ENCODE data around the gene RPS4Y2.

- TF ChIP-seq EP300 (IDR thresholded peaks at IDR 0.05) = no peak
- TF ChIP-seq, protein P1, sequence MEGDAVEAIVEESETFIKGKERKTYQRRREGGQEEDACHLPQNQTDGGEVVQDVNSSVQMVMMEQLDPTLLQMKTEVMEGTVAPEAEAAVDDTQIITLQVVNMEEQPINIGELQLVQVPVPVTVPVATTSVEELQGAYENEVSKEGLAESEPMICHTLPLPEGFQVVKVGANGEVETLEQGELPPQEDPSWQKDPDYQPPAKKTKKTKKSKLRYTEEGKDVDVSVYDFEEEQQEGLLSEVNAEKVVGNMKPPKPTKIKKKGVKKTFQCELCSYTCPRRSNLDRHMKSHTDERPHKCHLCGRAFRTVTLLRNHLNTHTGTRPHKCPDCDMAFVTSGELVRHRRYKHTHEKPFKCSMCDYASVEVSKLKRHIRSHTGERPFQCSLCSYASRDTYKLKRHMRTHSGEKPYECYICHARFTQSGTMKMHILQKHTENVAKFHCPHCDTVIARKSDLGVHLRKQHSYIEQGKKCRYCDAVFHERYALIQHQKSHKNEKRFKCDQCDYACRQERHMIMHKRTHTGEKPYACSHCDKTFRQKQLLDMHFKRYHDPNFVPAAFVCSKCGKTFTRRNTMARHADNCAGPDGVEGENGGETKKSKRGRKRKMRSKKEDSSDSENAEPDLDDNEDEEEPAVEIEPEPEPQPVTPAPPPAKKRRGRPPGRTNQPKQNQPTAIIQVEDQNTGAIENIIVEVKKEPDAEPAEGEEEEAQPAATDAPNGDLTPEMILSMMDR (IDR thresholded peaks at IDR 0.05) = no peak
- TF ChIP-seq POLR2A (IDR thresholded peaks at IDR 0.05) = no peak
Observed at GRCh38 chrY:20781408-20781807, 25.5 kb downstream of the RPS4Y2 start.

All from stomach (tissue), 4 donors.